ENCODE data around the gene KRTAP5-2. TPM values are rescaled to one million over a fixed set of nuclear protein-coding genes. Genes with fewer than 3 reads are reported as not detected.

KRTAP5-2 gene
- total and polyA plus RNA-seq, 2 of the 4 experiments (the other 2 are of a cell fraction): not detected

DNA sequence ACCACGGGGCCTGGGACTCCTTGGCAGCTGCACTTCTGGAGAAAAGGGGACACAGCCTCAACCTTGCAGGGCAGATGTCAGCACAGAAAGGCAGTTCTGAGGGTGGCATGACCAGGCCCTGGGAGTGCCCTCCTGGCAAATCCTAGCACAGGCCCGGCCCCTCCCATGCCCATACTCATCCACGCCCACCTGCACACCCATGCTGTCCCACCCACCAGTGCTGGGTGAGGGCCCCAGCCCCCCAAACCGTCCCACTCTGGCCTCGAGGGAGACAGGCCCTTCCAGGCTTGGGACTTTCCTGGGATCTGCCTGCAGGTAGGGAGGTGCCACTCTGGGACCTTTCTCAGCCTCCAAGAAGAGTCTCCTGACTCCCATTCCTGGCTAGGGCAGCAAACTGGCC lies 36.1 kb downstream of the KRTAP5-2 start:
- no peak overlapping the region for H4K91ac ChIP-seq (ENCODE audit: insufficient read depth, low read depth, low read length)
- no peak overlapping the region for H3K56ac ChIP-seq (ENCODE audit: extremely low read depth, insufficient read depth, low read length)
- H2BK120ac ChIP-seq (ENCODE audit: low read depth, low read length): no peak overlapping the region
- no peak overlapping the region for H2BK15ac ChIP-seq (ENCODE audit: low read depth, low read length)
- no peaks in the 10 kb centered on the region for H3K9me3 ChIP-seq (ENCODE audit: control insufficient read depth, insufficient read depth, low read length)
- ChIA-PET CTCF (no interaction called here), POLR2A (ENCODE audit: unreplicated experiment) (no interaction called here)
- WGBS, 2 experiments (ENCODE audit: extremely low coverage in 2 of 2, insufficient read length in 1 of 2): no CpG with 5 or more reads among the region's 5 CpGs
- TF ChIP-seq, protein P1, sequence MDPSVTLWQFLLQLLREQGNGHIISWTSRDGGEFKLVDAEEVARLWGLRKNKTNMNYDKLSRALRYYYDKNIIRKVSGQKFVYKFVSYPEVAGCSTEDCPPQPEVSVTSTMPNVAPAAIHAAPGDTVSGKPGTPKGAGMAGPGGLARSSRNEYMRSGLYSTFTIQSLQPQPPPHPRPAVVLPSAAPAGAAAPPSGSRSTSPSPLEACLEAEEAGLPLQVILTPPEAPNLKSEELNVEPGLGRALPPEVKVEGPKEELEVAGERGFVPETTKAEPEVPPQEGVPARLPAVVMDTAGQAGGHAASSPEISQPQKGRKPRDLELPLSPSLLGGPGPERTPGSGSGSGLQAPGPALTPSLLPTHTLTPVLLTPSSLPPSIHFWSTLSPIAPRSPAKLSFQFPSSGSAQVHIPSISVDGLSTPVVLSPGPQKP (IDR thresholded peaks at IDR 0.05; ENCODE audit: borderline replicate concordance, low read depth, low read length): no peak
- TF ChIP-seq FOS (IDR thresholded peaks at IDR 0.05; ENCODE audit: low read depth, low read length) (no peak), POLR2A (IDR thresholded peaks at IDR 0.05; ENCODE audit: low read depth, low read length) (no peak), RAD21 (IDR thresholded peaks at IDR 0.05; ENCODE audit: low read length) (no peak), MAZ (IDR thresholded peaks at IDR 0.05; ENCODE audit: borderline replicate concordance, low read depth, low read length) (no peak), SMC3 (IDR thresholded peaks at IDR 0.05; ENCODE audit: low read depth, low read length) (no peak), CEBPB (IDR thresholded peaks at IDR 0.05; ENCODE audit: low read depth, low read length) (no peak)
- TF ChIP-seq, protein P2, sequence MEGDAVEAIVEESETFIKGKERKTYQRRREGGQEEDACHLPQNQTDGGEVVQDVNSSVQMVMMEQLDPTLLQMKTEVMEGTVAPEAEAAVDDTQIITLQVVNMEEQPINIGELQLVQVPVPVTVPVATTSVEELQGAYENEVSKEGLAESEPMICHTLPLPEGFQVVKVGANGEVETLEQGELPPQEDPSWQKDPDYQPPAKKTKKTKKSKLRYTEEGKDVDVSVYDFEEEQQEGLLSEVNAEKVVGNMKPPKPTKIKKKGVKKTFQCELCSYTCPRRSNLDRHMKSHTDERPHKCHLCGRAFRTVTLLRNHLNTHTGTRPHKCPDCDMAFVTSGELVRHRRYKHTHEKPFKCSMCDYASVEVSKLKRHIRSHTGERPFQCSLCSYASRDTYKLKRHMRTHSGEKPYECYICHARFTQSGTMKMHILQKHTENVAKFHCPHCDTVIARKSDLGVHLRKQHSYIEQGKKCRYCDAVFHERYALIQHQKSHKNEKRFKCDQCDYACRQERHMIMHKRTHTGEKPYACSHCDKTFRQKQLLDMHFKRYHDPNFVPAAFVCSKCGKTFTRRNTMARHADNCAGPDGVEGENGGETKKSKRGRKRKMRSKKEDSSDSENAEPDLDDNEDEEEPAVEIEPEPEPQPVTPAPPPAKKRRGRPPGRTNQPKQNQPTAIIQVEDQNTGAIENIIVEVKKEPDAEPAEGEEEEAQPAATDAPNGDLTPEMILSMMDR (conservative IDR thresholded peaks at IDR 0.05; ENCODE audit: low read depth, low read length): no peak
- TF ChIP-seq, protein P3, sequence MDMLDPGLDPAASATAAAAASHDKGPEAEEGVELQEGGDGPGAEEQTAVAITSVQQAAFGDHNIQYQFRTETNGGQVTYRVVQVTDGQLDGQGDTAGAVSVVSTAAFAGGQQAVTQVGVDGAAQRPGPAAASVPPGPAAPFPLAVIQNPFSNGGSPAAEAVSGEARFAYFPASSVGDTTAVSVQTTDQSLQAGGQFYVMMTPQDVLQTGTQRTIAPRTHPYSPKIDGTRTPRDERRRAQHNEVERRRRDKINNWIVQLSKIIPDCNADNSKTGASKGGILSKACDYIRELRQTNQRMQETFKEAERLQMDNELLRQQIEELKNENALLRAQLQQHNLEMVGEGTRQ (IDR thresholded peaks at IDR 0.05; ENCODE audit: low read depth, low read length): no peak
- ATAC-seq (ENCODE audit: low read depth) (no peak), DNase-seq (no peak)
- peaks cover 29% of the 10 kb centered on the region for H3K4me1 ChIP-seq (ENCODE audit: control insufficient read depth, insufficient read depth, low read length)
- H3K4me3 ChIP-seq (ENCODE audit: insufficient read depth, low read depth, low read length): no peak overlapping the region
- no peak overlapping the region for H3K23ac ChIP-seq (ENCODE audit: low read depth, low read length)
- peaks cover 16% of the 10 kb centered on the region for H3K36me3 ChIP-seq (ENCODE audit: control insufficient read depth, insufficient read depth, low read length)
- no peak overlapping the region for H3K4me2 ChIP-seq (ENCODE audit: low read depth, low read length)
- peaks cover 23% of the 10 kb centered on the region for H3K9me1 ChIP-seq (ENCODE audit: insufficient read depth, low read length)
- H2AFZ ChIP-seq (replicated peaks; ENCODE audit: low read length, poor library complexity): no peak overlapping the region
- in situ Hi-C loops (cut with MboI; ENCODE audit: low sequenced_read_pairs): no loop called here
- BruUV-seq (replicated peaks): no TSS peak
- no peak overlapping the region for H4K5ac ChIP-seq (ENCODE audit: low read depth, low read length)
- H2AK9ac ChIP-seq (replicated peaks; ENCODE audit: low read depth, low read length, poor library complexity): no peak overlapping the region
- H3K27me3 ChIP-seq (ENCODE audit: control insufficient read depth, insufficient read depth, low read length): no peaks in the 10 kb centered on the region
- peaks cover 4 to 31% of the 10 kb centered on the region in 2 experiments; a peak in 2 of 4 replicates for H3K79me1 ChIP-seq (ENCODE audit: low read depth in 1 of 2, low read length in 2 of 2)
- no peak overlapping the region for H3K4ac ChIP-seq (ENCODE audit: low read depth, low read length)
- H2AK5ac ChIP-seq (ENCODE audit: low read depth, low read length): no peak overlapping the region
- H3K9ac ChIP-seq (ENCODE audit: low read depth, low read length): no peak overlapping the region
- H4K8ac ChIP-seq (ENCODE audit: low read depth in 2 of 2, low read length in 2 of 2): no peak overlapping the region
- intact Hi-C loops (cut with micrococcal nuclease): no loop called here
- dilution Hi-C loops (cut with HindIII; ENCODE audit: low sequenced_read_pairs, unreplicated experiment): no loop called here
- H2BK5ac ChIP-seq (ENCODE audit: low read depth, low read length, poor library complexity, severe bottlenecking): no peak overlapping the region
- no peak overlapping the region for H3K14ac ChIP-seq (replicated peaks; ENCODE audit: low read depth, low read length)
- no peak overlapping the region for H3K27ac ChIP-seq (ENCODE audit: insufficient read depth, low read length)
- H2BK20ac ChIP-seq (ENCODE audit: low read depth, low read length): no peak overlapping the region
- peaks cover 47% of the 10 kb centered on the region for H4K20me1 ChIP-seq (ENCODE audit: insufficient read depth, low read length)
- no peak overlapping the region for H3K18ac ChIP-seq (ENCODE audit: low read depth, low read length)
